RPMI7951 (cell line): ENCODE measurements around the gene CPLX3. TPM values are rescaled to one million over a fixed set of nuclear protein-coding genes. Genes with fewer than 3 reads are reported as not detected.

Experiments
- DNase-seq: peaks from one replicate; pipeline ENCODE4 v3.0.0-alpha.2; 2012; ENCODE audit warnings: low read depth
- total RNA-seq: library from RNA; depleted of rRNA; stranded (reverse); fragments of >200 nt; shearing (Covaris generic); gene quantifications from 2 replicates; pipeline ENCODE4 v1.2.3, GENCODE V29; 2014

The CPLX3 gene
- total RNA-seq, 1 experiment from 2014 or later: not detected

DNA sequence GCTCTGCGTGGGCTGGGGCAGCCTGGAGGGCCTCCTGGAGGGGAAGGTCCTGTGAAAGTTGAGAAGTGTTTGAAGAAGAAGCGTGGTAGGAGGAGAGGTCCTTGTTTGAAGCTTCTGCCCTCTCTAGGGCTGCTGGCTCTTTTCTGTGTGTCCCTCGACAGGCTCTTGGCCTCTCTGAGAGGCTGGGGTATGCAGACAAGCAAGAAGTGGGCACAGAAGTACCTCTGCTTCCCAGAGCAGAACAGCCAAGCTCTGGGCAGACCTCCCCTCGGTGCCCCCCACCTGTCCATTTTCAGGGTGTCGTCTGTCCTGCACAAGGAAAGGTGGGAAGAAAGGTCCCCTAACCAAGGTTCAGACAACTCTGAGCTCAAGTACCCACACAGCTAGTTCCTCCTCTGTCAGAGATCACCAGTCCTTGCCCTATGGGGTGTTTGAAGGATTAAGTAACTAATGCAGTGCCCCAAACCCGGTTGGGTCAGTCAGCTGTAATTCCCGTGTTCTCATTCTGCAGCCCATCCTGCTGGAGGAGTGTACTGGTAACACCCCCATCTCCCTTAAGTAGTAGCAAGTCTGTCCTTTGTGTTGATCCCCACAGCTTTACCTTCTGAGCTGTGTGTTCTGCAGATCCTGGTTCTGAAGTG lies 38.3 kb upstream of the CPLX3 start:
- no peak for DNase-seq

DNA sequence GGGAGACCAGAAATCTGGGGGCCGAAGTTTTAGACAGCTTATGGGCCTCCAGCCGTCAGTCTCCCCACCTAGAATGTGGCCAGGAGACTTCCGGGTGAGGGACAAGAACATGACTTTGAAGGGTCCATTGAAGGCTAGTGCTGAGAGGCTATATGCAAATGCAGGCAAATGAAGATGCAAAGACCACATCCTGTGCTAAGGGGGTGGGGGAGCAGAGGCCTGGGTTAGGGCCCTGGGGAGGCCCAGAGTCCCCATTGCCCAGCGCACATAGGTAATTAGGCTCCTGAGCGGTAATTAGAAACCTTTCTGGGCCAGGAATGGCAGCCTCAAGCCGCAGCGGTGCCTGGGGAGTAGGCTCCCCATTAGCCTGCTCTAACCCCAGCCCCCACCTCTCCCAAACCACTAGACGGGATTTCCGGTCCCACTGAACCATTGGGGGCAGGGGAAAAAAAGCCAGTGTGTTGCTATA lies 37.7 kb upstream of the CPLX3 start:
- DNase-seq: no peak

GRCh38 chr15:74789171-74789631 lies 37.2 kb upstream of the CPLX3 start:
- no peak for DNase-seq

DNA sequence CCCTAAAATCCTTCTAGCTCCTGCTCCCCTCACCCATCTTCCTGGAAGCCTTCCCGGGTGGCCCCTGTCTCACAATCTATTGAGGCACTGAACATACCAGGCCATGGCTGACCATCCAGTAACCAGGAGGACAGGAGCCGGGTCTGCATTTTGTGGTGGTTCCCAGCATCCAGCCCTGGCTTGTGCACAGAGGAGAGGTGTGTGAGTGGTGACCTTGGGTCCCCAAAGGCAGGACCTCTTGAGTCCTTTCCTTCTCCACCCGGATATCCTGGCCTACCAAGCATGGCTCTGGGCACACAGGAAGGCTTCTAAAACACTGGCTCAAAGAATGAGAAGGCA lies 36.7 kb upstream of the CPLX3 start:
- no peak for DNase-seq

GRCh38 chr15:74790080-74790916 lies 36.1 kb upstream of the CPLX3 start:
- peak; percentile 95 for DNase-seq

DNA sequence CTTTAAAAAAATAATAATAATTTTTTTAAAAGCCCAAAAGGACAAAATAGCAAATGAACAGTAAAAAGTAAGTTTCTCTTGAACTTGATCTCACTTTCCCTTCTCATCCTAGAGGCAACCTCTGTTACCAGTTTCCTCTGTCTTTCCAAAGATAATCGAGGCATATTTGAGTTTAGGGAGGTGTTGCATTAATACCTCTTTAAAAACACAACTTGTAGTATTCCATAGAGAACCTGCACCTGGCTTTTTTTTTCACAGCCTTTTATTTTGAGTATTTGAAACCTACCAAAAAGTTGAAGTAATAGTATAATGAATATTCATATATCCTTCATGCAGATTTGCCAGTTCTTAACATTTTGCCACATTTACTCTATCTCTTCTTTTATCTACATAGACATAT lies 35.4 kb upstream of the CPLX3 start:
- DNase-seq: no peak

DNA sequence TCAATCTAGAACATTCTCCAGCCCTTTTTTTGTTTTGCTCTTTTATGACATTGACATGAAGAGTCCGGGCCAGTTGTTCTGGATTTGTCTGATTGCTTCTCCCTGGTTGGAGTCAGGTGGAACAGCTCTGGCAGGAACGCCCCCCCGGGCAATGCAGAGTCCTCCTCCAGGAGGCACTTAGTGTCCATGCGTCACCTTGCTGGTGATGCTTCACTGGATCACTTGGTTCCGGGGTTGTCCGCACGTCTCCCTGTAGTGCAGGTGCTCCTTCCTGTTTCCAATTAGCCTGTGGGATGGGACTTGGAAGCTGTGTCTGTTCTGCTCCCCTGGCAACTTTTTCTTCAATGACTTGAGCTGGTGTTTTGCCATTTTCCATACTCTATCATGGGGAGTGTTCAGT lies 34.8 kb upstream of the CPLX3 start:
- DNase-seq: no peak

- no peak for DNase-seq
Measured at GRCh38 chr15:74792227-74793016, 34.0 kb upstream of the CPLX3 start.

DNA sequence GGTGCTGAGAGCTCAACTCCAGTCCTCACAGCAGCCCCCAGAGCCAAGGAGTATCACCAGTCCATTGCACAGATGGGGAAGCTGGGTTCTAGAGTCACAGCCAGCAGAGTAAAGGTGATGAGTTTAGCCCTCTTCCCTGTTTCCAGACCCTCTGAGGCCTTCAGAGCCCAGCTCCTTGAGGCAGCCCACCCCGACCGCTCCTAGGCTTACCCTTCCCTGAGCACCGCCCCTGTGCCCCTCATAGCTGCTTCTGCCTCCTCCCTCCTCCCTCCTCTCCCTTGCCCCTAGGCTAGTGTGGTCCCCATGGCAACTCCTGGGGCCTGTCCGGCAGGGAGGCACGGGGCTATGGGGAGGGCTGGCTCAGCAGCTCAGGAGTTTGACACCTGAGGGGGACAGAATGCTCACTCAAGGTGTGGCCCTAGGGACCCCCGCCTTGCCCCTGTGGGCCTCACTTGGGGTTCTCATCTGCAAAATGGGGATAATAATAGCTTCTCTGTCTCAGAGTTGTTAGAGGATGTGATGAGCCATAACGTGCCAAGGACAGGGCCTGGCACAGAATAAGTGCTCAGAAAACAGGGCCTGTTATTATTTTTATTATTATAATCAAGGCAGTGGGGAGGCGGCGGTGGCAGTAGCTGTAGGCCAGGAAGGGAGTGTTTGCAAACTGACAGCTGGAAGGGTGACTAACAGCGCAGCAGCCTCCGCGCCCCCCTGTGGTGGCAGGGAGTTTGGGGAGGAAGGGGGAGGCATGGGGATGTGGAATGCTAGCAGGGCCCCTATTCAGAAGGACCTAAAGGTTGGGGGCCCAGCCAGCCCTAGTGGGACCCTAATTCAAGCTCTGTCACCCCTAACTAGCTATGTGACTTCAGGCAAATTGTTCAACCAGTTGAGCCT lies 33.0 kb upstream of the CPLX3 start:
- peak; percentile 38 for DNase-seq

DNA sequence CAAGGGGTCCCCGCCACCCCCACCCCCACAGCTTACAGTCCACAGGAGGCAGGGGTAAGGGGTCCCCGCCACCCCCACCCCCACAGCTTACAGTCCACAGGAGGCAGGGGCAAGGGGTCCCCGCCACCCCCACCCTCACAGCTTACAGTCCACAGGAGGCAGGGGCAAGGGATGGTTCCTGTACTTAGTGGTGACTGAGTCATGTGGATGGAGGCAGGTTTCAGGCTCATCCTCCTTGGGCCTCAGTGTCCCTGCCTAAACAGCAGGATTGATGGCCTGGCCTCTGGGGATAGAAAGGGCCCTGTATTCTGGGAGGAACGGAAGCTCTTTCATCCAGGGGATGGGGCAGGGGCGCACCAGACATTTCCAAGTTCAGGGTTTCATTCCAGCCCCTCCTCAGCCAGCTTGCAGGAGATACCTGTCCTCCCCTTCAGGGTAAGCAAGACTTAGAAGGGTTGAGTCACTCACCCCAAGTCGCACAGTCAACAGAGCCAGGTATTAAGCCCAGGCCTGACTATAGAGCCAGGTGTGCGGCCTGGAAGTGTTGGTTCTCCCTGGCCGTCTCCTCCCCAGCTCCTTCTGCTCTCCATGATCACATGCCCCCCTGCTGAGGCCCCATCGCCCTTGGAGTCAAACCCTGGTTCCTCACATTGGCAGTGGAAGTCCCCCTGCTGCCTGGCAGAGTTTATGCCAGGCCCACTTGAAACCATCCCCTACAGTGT lies 32.0 kb upstream of the CPLX3 start:
- no peak for DNase-seq

DNA sequence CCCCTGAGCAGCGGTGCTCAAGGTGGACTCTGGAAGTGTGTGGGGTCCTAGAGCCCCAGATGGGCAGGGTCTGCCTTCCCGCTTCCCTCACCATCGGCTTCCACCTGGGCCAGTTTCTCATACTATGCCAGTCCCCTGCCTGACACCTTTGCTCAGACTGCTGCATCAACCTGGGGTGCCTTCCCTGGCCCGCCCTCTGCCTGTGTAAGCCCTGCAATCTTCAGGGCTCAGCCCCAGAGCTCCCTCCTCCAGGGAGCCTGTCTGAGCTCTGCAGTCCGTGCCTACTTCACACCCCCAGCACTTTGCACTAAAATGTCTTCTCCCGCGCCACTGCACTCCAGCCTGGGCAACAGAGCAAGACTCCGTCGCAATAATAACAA lies 31.5 kb upstream of the CPLX3 start:
- no peak for DNase-seq

- DNase-seq: no peak
Measured at GRCh38 chr15:74795966-74796625, 30.3 kb upstream of the CPLX3 start.

DNA sequence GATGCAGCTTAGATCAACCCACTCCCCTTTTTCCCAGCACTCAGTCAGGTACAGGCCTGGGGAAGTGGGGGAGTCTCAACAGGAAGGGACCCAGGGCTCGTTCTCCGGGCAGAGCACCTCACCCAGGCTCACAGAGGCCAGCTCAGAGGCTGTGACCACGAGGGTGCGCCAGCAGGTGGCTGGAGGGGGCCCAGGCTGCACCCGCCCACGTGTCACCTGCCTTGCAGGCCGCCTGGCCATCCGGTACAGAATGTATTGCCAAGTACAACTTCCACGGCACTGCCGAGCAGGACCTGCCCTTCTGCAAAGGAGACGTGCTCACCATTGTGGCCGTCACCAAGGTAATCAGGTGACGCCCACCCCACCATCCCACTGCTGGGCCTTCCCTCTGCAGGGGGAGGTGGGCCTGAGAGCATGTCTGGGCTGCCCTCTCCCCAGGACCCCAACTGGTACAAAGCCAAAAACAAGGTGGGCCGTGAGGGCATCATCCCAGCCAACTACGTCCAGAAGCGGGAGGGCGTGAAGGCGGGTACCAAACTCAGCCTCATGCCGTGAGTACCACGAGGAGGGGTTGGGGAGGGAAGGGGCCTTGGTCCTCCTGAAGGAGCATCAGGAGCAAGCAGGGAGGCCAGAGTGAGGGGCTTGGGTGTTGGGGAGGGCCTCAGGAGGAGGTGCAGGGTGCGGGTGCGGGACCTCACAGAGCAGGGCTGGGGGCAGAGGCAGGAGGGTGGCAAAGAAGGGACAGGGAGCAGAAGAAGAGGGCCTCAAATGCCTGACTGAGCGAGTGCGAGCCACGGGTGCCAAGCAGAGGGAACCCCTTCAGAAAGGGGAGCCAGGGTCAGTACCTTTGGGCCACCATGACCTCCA lies 27.8 kb upstream of the CPLX3 start:
- DNase-seq: no peak

GRCh38 chr15:74799255-74799855 lies 27.1 kb upstream of the CPLX3 start:
- DNase-seq: no peak

DNA sequence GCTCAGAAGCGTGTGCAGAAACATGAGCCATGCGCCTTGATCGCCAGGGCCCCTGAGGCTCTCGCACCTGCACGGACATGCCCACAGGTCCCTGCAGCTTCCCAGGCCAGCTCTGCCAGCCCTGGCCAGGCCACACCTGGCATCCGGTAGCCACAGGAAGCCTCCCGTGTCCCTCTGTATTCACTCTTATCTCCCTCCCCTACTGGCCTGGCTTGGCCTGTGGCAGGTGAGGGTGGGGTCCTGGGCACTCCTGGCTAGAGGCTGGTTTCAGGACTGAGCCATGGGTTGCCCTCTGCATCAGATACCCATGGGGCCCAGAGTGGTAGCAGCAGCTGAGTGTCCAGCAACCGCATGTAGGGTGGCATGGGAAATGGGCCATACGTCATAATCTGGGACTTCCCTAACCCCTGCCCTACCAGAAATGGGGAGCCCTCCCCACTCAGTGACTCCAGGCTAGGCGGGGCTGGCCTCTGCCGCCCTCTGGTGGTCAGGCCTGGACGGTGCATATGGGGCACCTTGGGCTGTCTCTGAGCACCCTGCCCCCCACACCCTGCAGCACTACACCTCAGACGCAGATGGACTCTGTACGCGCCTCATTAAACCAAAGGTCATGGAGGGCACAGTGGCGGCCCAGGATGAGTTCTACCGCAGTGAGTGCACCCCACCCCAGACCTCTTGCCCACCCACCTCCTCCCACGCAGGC lies 26.4 kb upstream of the CPLX3 start:
- DNase-seq: peak; percentile 67

GRCh38 chr15:74800559-74801094 lies 25.8 kb upstream of the CPLX3 start:
- DNase-seq: no peak

DNA sequence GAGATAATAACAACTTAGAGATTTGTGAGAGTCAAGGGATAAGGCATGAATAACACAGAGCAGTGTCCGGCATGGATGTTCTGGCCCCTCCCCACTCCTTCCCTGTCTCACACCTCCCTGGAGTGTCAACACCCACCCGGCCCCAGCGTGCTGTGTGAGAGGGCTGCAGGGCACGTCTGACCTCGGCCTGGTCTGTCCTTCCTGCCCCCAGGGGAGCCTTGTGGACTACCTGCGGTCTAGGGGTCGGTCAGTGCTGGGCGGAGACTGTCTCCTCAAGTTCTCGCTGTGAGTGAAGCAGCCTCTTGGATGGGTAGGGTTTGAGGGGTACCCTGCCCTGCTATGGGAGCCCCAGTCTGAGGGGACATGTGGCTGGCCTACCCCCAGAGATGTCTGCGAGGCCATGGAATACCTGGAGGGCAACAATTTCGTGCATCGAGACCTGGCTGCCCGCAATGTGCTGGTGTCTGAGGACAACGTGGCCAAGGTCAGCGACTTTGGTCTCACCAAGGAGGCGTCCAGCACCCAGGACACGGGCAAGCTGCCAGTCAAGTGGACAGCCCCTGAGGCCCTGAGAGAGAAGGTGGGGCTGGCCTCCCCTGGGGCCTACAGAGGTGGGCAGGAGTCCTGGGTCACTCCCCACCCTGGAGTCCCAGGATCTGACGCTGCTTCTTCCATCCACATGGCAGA lies 25.0 kb upstream of the CPLX3 start:
- DNase-seq: no peak
